Stimulated activated effector memory CD8-positive, alpha-beta T cell treated with anti-CD3 and anti-CD28 coated beads, Interleukin-12 subunit alpha, Interleukin-12 subunit beta, amount 100 ng/mL, for 72 hours (primary cell): ENCODE measurements around the gene CKS1B.

Experiments used
- ATAC-seq: fragments of 150-1000 bp; cut with Tn5 transposase; 2 replicates; pipeline ENCODE4 v1.10.0; 2021
- DNase-seq, 2 donors: peaks; one replicate each; pipeline ENCODE4 v3.0.0; 2021 to 2022; ENCODE audit warnings: low spot score in 2 of 2
- H3K27ac Mint-ChIP-seq: one replicate; pipeline ENCODE4 v1.8.0; 2022; ENCODE audit warnings: mild to moderate bottlenecking, mixed read lengths
- H3K36me3 Mint-ChIP-seq: one replicate; pipeline ENCODE4 v1.8.0; 2022; ENCODE audit warnings: mild to moderate bottlenecking, mixed read lengths
- H3K4me1 Mint-ChIP-seq: one replicate; pipeline ENCODE4 v1.8.0; 2022; ENCODE audit warnings: mixed read lengths
- H3K4me3 Mint-ChIP-seq: one replicate; pipeline ENCODE4 v1.8.0; 2022; ENCODE audit warnings: mild to moderate bottlenecking, mixed read lengths
- H3K9me3 Mint-ChIP-seq: one replicate; pipeline ENCODE4 v1.8.0; 2022; ENCODE audit warnings: mixed read lengths

CKS1B gene

DNA sequence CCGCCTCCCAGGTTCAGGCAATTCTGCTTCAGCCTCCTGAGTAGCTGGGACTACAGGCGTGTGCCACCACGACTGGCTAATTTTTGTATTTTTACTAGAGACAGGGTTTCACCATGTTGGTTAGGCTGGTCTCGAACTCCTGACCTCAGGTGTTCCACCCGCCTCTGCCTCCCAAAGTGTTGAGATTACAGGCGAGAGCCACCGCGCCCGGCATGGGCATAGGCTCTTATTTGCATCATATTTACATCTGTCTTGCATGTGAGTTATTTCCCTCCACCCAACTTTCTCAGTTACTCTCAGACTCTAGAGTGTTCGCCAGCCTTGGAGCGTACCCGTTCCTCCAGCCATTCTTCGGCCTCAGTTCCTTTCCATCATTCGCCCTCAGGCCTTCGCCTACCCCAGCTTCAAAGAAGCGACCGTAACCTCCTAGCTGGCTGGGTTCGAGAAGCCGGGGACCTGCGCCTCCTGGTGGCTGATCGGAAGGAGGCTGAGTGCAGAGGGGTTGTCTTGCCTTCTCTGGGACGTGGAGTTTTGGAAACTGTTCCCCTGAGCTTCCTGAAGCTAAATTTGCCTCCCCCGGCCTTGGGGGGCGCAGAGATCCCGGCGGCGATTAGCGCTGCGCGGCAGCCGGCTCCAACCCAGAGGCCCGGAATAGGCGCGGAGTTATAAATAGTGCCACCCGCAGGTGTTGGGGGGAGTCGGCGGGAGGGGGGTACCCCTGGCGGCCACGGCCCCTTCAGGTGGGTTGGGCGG, 24.5 kb downstream of the CKS1B start:
- peak; percentile 56 to 86 for DNase-seq
- peaks cover 39% of the 10 kb centered on the region for H3K4me1 Mint-ChIP-seq

GRCh38 chr1:154999571-155000410, 25.3 kb downstream of the CKS1B start:
- peak; percentile 3 for ATAC-seq

More for the DNA sequence above, 24.5 kb downstream of the CKS1B start:
- peak; percentile 17 for ATAC-seq
- Mint-ChIP-seq H3K4me3 (peak overlapping the region; percentile 93), H3K36me3 (peaks cover 17% of the 10 kb centered on the region), H3K9me3 (no peaks in the 10 kb centered on the region), H3K27ac (peak overlapping the region; percentile 91)

GRCh38 chr1:155000411-155000725, 25.9 kb downstream of the CKS1B start:
- Mint-ChIP-seq H3K36me3 (peaks cover 22% of the 10 kb centered on the region), H3K27ac (peak overlapping the region; percentile 91), H3K4me3 (peak overlapping the region; percentile 93), H3K9me3 (no peaks in the 10 kb centered on the region), H3K4me1 (peaks cover 49% of the 10 kb centered on the region)
- DNase-seq, result no peak
- no peak for ATAC-seq

More at GRCh38 chr1:154999571-155000410, 25.3 kb downstream of the CKS1B start:
- H3K4me3 Mint-ChIP-seq, result peak overlapping the region; percentile 93
- H3K27ac Mint-ChIP-seq, result peak overlapping the region; percentile 91
- peaks cover 22% of the 10 kb centered on the region for H3K36me3 Mint-ChIP-seq
- H3K9me3 Mint-ChIP-seq, result no peaks in the 10 kb centered on the region
- peaks cover 46% of the 10 kb centered on the region for H3K4me1 Mint-ChIP-seq
- peak; percentile 47 to 84 for DNase-seq

DNA sequence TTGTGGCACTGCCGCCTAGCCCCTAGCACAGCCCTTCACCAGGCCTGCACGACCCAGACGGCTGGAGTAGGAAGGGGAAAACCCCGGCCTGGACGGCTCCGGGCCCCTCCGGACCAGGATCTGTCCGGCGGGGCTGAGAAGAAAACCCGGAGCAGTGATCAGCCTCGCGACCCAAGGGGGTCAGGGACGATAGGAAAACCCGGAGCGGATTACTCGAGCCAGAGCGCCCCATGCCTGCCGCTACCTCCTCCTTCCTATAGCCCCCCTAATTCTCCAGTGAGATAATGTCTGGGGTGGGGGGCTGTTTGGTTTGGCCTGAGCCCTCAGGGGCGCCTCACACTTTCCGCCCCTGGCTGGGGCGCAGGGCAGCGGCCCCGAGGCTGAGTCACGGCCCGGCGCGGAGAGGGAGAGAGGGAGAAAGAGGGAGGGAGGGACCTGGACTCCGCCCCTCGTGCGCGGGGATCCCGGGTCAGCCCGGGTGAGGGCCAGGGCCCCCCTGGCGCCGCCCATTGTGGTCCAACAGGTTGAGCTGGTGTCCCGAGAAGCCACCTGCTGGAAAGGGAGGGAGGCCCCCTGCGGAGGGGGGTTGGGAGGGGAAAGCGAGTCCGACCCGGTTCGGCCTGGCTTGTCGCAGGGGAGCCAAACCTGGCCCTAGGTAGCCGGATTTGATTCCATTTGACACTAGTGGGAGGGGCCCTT, 26.4 kb downstream of the CKS1B start:
- ATAC-seq (peak; percentile 70), DNase-seq (peak; percentile 81 to 96)
- peak overlapping the region; percentile 91 for H3K27ac Mint-ChIP-seq
- H3K4me3 Mint-ChIP-seq, result peak overlapping the region; percentile 93
- peaks cover 54% of the 10 kb centered on the region for H3K4me1 Mint-ChIP-seq
- peaks cover 22% of the 10 kb centered on the region for H3K36me3 Mint-ChIP-seq
- no peaks in the 10 kb centered on the region for H3K9me3 Mint-ChIP-seq

DNA sequence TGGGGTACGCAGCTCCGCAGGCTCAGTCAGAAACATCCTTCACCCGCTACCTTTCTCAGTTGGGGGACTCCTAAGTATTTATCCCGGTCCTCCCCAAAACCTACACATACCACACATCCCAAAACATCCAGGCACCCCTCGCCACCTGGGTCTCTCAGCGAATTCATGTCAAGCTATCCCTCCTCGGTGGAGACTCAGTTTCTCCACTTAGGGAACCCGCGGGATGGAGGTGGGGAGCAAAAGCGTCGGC, 26.9 kb downstream of the CKS1B start:
- no peaks in the 10 kb centered on the region for H3K9me3 Mint-ChIP-seq
- DNase-seq (peak in 1 of 2 donors; percentile 84), ATAC-seq (peak; percentile 48)
- peaks cover 22% of the 10 kb centered on the region for H3K36me3 Mint-ChIP-seq
- peak overlapping the region; percentile 93 for H3K4me3 Mint-ChIP-seq
- peaks cover 59% of the 10 kb centered on the region for H3K4me1 Mint-ChIP-seq
- peak overlapping the region; percentile 91 for H3K27ac Mint-ChIP-seq

DNA sequence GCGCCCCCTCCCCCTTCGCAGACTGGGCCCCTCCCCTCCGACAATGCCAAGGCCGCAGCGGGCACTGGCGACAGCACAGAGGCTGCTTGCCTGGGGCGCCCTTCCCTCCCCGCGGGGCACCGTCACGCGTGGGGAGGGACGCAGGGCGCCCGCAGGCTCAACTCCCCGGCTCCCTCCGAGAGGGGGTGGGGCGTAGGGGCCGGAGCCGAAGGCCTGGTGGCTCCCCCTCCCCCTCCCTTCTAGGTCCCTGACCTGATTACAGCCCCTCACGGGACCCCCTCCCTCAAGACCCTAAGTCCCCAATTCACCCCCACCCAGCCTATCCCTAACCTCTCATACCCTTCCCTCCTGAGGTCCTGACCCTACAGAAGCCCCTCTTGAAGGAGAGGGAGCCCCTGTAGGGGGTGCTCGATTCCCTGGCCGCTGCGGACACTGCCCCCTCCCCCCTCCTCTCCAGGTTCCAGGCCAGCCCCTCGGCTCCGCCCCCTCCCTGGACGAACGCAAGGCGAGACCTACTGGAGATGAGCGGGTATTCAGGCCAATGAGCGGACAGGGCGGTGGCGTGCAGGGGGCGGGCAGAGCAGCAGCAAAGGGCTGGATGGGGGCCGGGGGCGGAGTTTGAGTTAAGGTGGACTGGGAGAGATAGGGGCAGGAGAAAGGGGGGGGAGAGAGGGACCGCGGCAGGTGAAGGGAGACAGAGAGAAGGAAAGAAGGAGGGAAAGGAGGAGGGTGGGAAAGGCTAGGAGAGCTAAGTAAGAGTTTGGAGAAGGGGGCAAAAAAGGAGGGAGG, 27.4 kb downstream of the CKS1B start:
- Mint-ChIP-seq H3K4me1 (peaks cover 64% of the 10 kb centered on the region), H3K36me3 (peaks cover 22% of the 10 kb centered on the region), H3K9me3 (no peaks in the 10 kb centered on the region), H3K4me3 (peak overlapping the region; percentile 93), H3K27ac (peak overlapping the region; percentile 91)
- DNase-seq, result peak; percentile 94 to 99
- peak; percentile 81 for ATAC-seq

DNA sequence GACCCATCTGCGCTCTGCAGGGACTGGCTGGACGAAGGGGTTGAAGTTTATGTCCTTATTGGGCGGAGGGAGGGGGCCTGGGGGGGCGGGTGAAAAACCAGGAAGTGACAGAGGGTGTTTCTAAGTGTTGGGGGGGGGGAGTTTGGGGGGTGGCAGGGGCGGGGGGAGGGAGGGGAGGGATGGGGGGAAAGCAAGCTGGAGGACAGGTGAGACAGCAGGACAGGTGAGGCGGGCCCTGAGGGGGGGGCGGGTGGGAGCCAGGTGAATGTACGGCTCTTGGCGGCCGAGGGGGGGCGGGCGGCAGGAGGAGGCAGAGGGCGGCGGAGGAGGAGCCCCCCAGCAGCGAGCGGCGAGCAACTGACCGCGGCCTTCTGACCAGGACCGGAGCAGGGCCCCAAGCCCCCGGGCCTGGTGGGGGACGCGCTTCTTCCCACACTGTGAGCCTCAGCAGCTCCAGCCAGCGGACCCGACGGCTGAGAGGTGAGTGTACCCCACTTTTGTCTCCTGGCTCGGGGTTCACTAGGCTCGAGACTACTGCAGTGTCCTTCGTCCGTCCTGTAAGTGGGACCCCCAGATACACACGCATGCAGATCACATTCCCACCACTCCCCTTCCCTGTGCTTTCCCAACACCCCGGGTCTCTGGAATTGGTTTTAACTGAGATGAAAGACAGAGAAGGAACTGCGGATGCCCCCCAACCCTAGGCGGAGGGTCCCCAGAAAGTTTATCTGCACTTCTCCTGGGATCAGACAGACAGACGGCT, 28.2 kb downstream of the CKS1B start, which contains the start of gene ZBTB7B:
Gene ZBTB7B, plus strand, starts transcription at position 339 of the 763 bp plus-strand sequence. CDS start 11,859 bp downstream, outside the sequence.
- H3K4me3 Mint-ChIP-seq, result peak within 1 kb of the TSS; percentile 93
- H3K36me3 Mint-ChIP-seq, result peaks cover 22% of the 10 kb centered on the region
- H3K4me1 Mint-ChIP-seq, result peaks cover 59% of the 10 kb centered on the region
- peak within 1 kb of the TSS; percentile 91 for H3K27ac Mint-ChIP-seq
- no peaks in the 10 kb centered on the region for H3K9me3 Mint-ChIP-seq
- no peak for DNase-seq
- ATAC-seq, result no peak

DNA sequence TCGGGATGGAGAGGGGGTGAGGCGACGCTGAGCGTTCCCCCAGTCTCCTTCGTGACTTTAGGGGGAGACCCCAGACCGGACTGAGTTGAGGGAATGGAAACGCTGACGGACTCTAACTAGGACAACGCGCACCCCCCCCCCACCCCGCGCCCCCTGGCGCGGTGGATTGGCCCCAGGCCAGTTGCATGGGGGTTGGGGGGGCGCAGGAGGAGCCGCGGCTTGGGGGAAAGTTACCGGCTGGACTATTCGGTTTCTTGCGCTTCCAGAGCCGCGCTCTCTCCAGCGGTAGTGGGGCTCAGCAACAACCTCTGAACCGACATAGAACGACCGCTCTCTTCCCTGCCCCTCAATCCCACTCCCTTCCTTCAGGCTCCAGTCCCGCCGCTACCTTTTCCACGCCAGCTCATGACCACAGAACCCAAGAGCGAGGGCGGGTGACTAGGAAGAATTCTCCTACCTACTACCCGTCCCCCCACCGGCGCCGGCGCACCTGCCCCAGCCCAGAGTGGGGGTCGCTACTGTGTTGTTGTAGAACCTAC, 28.8 kb downstream of the CKS1B start:
- Mint-ChIP-seq H3K4me1 (peaks cover 58% of the 10 kb centered on the region), H3K9me3 (no peaks in the 10 kb centered on the region), H3K36me3 (peaks cover 22% of the 10 kb centered on the region), H3K4me3 (peak overlapping the region; percentile 93), H3K27ac (peak overlapping the region; percentile 91)
- ATAC-seq (no peak), DNase-seq (no peak)

- Mint-ChIP-seq H3K4me3 (peak overlapping the region; percentile 93), H3K27ac (peak overlapping the region; percentile 91), H3K36me3 (peaks cover 21% of the 10 kb centered on the region), H3K9me3 (no peaks in the 10 kb centered on the region), H3K4me1 (peaks cover 59% of the 10 kb centered on the region)
- ATAC-seq (no peak), DNase-seq (no peak)
Measured at GRCh38 chr1:155003766-155004351, 29.4 kb downstream of the CKS1B start.

GRCh38 chr1:155004352-155005075, 30.0 kb downstream of the CKS1B start:
- ATAC-seq (no peak), DNase-seq (no peak)
- Mint-ChIP-seq H3K9me3 (no peaks in the 10 kb centered on the region), H3K36me3 (peaks cover 17% of the 10 kb centered on the region), H3K27ac (peak overlapping the region; percentile 91), H3K4me1 (peaks cover 61% of the 10 kb centered on the region), H3K4me3 (peak overlapping the region; percentile 93)

- peaks cover 61% of the 10 kb centered on the region for H3K4me1 Mint-ChIP-seq
- H3K27ac Mint-ChIP-seq, result peak overlapping the region; percentile 91
- peak overlapping the region; percentile 93 for H3K4me3 Mint-ChIP-seq
- no peaks in the 10 kb centered on the region for H3K9me3 Mint-ChIP-seq
- peaks cover 8% of the 10 kb centered on the region for H3K36me3 Mint-ChIP-seq
- no peak for ATAC-seq
- no peak for DNase-seq
Measured at GRCh38 chr1:155005076-155006011, 30.9 kb downstream of the CKS1B start.

- Mint-ChIP-seq H3K27ac (peak overlapping the region; percentile 91), H3K4me1 (peaks cover 70% of the 10 kb centered on the region), H3K4me3 (peak overlapping the region; percentile 93), H3K36me3 (peaks cover 7% of the 10 kb centered on the region), H3K9me3 (no peaks in the 10 kb centered on the region)
- ATAC-seq, result peak; percentile 24
- no peak for DNase-seq
Measured at GRCh38 chr1:155006601-155007101, 32.2 kb downstream of the CKS1B start.
